ENCODE data around the gene MAVS. TPM values are rescaled to one million over a fixed set of nuclear protein-coding genes. Genes with fewer than 3 reads are reported as not detected.

MAVS gene
- 22.7 and 24.6 TPM in 2 replicates for total RNA-seq (2012; rRNA removed)

GRCh38 chr20:3846740-3847428 is at the start of gene MAVS:
TSS of gene MAVS (plus strand) at chr20:3846834. CDS start at chr20:3854625, 7,791 bp downstream.
- no peaks in the 10 kb centered on the region for H3K9me3 ChIP-seq (replicated peaks; ENCODE audit: low read length)
- no peaks in the 10 kb centered on the region for H3K27me3 ChIP-seq (ENCODE audit: control insufficient read depth, insufficient read depth, low read length)
- peak within 1 kb of the TSS; percentile 99 for H3K4me2 ChIP-seq (ENCODE audit: low read length)
- H3K9ac ChIP-seq (ENCODE audit: low read depth, low read length): peak within 1 kb of the TSS; percentile 96
- H3K36me3 ChIP-seq (ENCODE audit: insufficient read depth, low read length): peaks cover 4% of the 10 kb centered on the region
- H3K4me3 ChIP-seq (ENCODE audit: low read length): peak within 1 kb of the TSS; percentile 94
- H3K4me1 ChIP-seq (ENCODE audit: control insufficient read depth, insufficient read depth, low read length): peaks cover 41% of the 10 kb centered on the region

- Histone ChIP-seq H3K4me3 (ENCODE audit: low read length) (peak overlapping the region; percentile 70), H3K9ac (ENCODE audit: low read depth, low read length) (peak overlapping the region; percentile 84), H3K27me3 (ENCODE audit: control insufficient read depth, insufficient read depth, low read length) (no peaks in the 10 kb centered on the region), H3K9me3 (replicated peaks; ENCODE audit: low read length) (no peaks in the 10 kb centered on the region), H3K4me1 (ENCODE audit: control insufficient read depth, insufficient read depth, low read length) (peaks cover 34% of the 10 kb centered on the region), H3K36me3 (ENCODE audit: insufficient read depth, low read length) (peaks cover 46% of the 10 kb centered on the region), H3K4me2 (ENCODE audit: low read length) (peak overlapping the region; percentile 94)
Measured at GRCh38 chr20:3797226-3797545, 49.4 kb upstream of the MAVS start.

GRCh38 chr20:3797592-3798372 is 48.9 kb upstream of the MAVS start:
- H3K4me3 ChIP-seq (ENCODE audit: low read length): peak overlapping the region; percentile 70
- H3K27me3 ChIP-seq (ENCODE audit: control insufficient read depth, insufficient read depth, low read length): no peaks in the 10 kb centered on the region
- peaks cover 34% of the 10 kb centered on the region for H3K4me1 ChIP-seq (ENCODE audit: control insufficient read depth, insufficient read depth, low read length)
- peak overlapping the region; percentile 84 for H3K9ac ChIP-seq (ENCODE audit: low read depth, low read length)
- peak overlapping the region; percentile 94 for H3K4me2 ChIP-seq (ENCODE audit: low read length)
- H3K9me3 ChIP-seq (replicated peaks; ENCODE audit: low read length): no peaks in the 10 kb centered on the region
- H3K36me3 ChIP-seq (ENCODE audit: insufficient read depth, low read length): peaks cover 52% of the 10 kb centered on the region

GRCh38 chr20:3798373-3798768 is 48.3 kb upstream of the MAVS start:
- H3K36me3 ChIP-seq (ENCODE audit: insufficient read depth, low read length): peaks cover 57% of the 10 kb centered on the region
- H3K9me3 ChIP-seq (replicated peaks; ENCODE audit: low read length): no peaks in the 10 kb centered on the region
- H3K27me3 ChIP-seq (ENCODE audit: control insufficient read depth, insufficient read depth, low read length): no peaks in the 10 kb centered on the region
- H3K4me3 ChIP-seq (ENCODE audit: low read length): peak overlapping the region; percentile 70
- H3K9ac ChIP-seq (ENCODE audit: low read depth, low read length): peak overlapping the region; percentile 84
- peak overlapping the region; percentile 94 for H3K4me2 ChIP-seq (ENCODE audit: low read length)
- peaks cover 34% of the 10 kb centered on the region for H3K4me1 ChIP-seq (ENCODE audit: control insufficient read depth, insufficient read depth, low read length)

GRCh38 chr20:3798908-3799248 is 47.8 kb upstream of the MAVS start:
- H3K27me3 ChIP-seq (ENCODE audit: control insufficient read depth, insufficient read depth, low read length): no peaks in the 10 kb centered on the region
- H3K9ac ChIP-seq (ENCODE audit: low read depth, low read length): peak overlapping the region; percentile 84
- peak overlapping the region; percentile 70 for H3K4me3 ChIP-seq (ENCODE audit: low read length)
- peak overlapping the region; percentile 94 for H3K4me2 ChIP-seq (ENCODE audit: low read length)
- H3K36me3 ChIP-seq (ENCODE audit: insufficient read depth, low read length): peaks cover 63% of the 10 kb centered on the region
- peaks cover 34% of the 10 kb centered on the region for H3K4me1 ChIP-seq (ENCODE audit: control insufficient read depth, insufficient read depth, low read length)
- no peaks in the 10 kb centered on the region for H3K9me3 ChIP-seq (replicated peaks; ENCODE audit: low read length)

- H3K4me1 ChIP-seq (ENCODE audit: control insufficient read depth, insufficient read depth, low read length): peaks cover 40% of the 10 kb centered on the region
- peaks cover 77% of the 10 kb centered on the region for H3K36me3 ChIP-seq (ENCODE audit: insufficient read depth, low read length)
Measured at GRCh38 chr20:3800256-3800877, 46.3 kb upstream of the MAVS start.

GRCh38 chr20:3800878-3801260 is 45.8 kb upstream of the MAVS start:
- H3K9ac ChIP-seq (ENCODE audit: low read depth, low read length): no peak overlapping the region
- peaks cover 82% of the 10 kb centered on the region for H3K36me3 ChIP-seq (ENCODE audit: insufficient read depth, low read length)

More at GRCh38 chr20:3800256-3800877, 46.3 kb upstream of the MAVS start:
- no peak overlapping the region for H3K4me2 ChIP-seq (ENCODE audit: low read length)
- no peaks in the 10 kb centered on the region for H3K9me3 ChIP-seq (replicated peaks; ENCODE audit: low read length)
- H3K9ac ChIP-seq (ENCODE audit: low read depth, low read length): peak overlapping the region; percentile 22
- H3K27me3 ChIP-seq (ENCODE audit: control insufficient read depth, insufficient read depth, low read length): no peaks in the 10 kb centered on the region
- H3K4me3 ChIP-seq (ENCODE audit: low read length): no peak overlapping the region

GRCh38 chr20:3801299-3801698 is 45.3 kb upstream of the MAVS start:
- H3K9me3 ChIP-seq (replicated peaks; ENCODE audit: low read length): no peaks in the 10 kb centered on the region
- peaks cover 86% of the 10 kb centered on the region for H3K36me3 ChIP-seq (ENCODE audit: insufficient read depth, low read length)
- H3K4me2 ChIP-seq (ENCODE audit: low read length): no peak overlapping the region
- H3K27me3 ChIP-seq (ENCODE audit: control insufficient read depth, insufficient read depth, low read length): no peaks in the 10 kb centered on the region
- peaks cover 47% of the 10 kb centered on the region for H3K4me1 ChIP-seq (ENCODE audit: control insufficient read depth, insufficient read depth, low read length)
- H3K4me3 ChIP-seq (ENCODE audit: low read length): no peak overlapping the region
- H3K9ac ChIP-seq (ENCODE audit: low read depth, low read length): peak overlapping the region; percentile 1

More at GRCh38 chr20:3800878-3801260, 45.8 kb upstream of the MAVS start:
- Histone ChIP-seq H3K4me3 (ENCODE audit: low read length) (no peak overlapping the region), H3K27me3 (ENCODE audit: control insufficient read depth, insufficient read depth, low read length) (no peaks in the 10 kb centered on the region), H3K4me2 (ENCODE audit: low read length) (no peak overlapping the region), H3K4me1 (ENCODE audit: control insufficient read depth, insufficient read depth, low read length) (peaks cover 42% of the 10 kb centered on the region), H3K9me3 (replicated peaks; ENCODE audit: low read length) (no peaks in the 10 kb centered on the region)

GRCh38 chr20:3801846-3802245 is 44.8 kb upstream of the MAVS start:
- no peak overlapping the region for H3K9ac ChIP-seq (ENCODE audit: low read depth, low read length)
- H3K4me2 ChIP-seq (ENCODE audit: low read length): no peak overlapping the region
- H3K4me1 ChIP-seq (ENCODE audit: control insufficient read depth, insufficient read depth, low read length): peaks cover 52% of the 10 kb centered on the region
- peaks cover 91% of the 10 kb centered on the region for H3K36me3 ChIP-seq (ENCODE audit: insufficient read depth, low read length)
- no peaks in the 10 kb centered on the region for H3K27me3 ChIP-seq (ENCODE audit: control insufficient read depth, insufficient read depth, low read length)
- no peak overlapping the region for H3K4me3 ChIP-seq (ENCODE audit: low read length)
- no peaks in the 10 kb centered on the region for H3K9me3 ChIP-seq (replicated peaks; ENCODE audit: low read length)

GRCh38 chr20:3802524-3803239 is 44.0 kb upstream of the MAVS start:
- peaks cover 85% of the 10 kb centered on the region for H3K36me3 ChIP-seq (ENCODE audit: insufficient read depth, low read length)
- H3K4me1 ChIP-seq (ENCODE audit: control insufficient read depth, insufficient read depth, low read length): peaks cover 55% of the 10 kb centered on the region
- no peaks in the 10 kb centered on the region for H3K27me3 ChIP-seq (ENCODE audit: control insufficient read depth, insufficient read depth, low read length)
- H3K4me3 ChIP-seq (ENCODE audit: low read length): no peak overlapping the region
- no peak overlapping the region for H3K9ac ChIP-seq (ENCODE audit: low read depth, low read length)
- no peaks in the 10 kb centered on the region for H3K9me3 ChIP-seq (replicated peaks; ENCODE audit: low read length)
- no peak overlapping the region for H3K4me2 ChIP-seq (ENCODE audit: low read length)

GRCh38 chr20:3803289-3803688 is 43.3 kb upstream of the MAVS start:
- Histone ChIP-seq H3K9me3 (replicated peaks; ENCODE audit: low read length) (no peaks in the 10 kb centered on the region), H3K9ac (ENCODE audit: low read depth, low read length) (no peak overlapping the region), H3K4me2 (ENCODE audit: low read length) (no peak overlapping the region), H3K27me3 (ENCODE audit: control insufficient read depth, insufficient read depth, low read length) (no peaks in the 10 kb centered on the region), H3K4me3 (ENCODE audit: low read length) (no peak overlapping the region), H3K4me1 (ENCODE audit: control insufficient read depth, insufficient read depth, low read length) (peaks cover 55% of the 10 kb centered on the region), H3K36me3 (ENCODE audit: insufficient read depth, low read length) (peaks cover 82% of the 10 kb centered on the region)

Measured in skeletal muscle satellite cell (primary cell).